HL-60 (cell line): ENCODE data around the gene PTPRD.

Experiments used
- CTCF ChIP-seq: IDR thresholded peaks from one replicate; pipeline ENCODE4 v1.5.1; 2011; ENCODE audit warnings: low read length, control low read depth, inconsistent platforms; ENCODE audit not compliant: insufficient read depth
- POLR2AphosphoS5 ChIP-seq: IDR thresholded peaks from 2 replicates; pipeline ENCODE4 v1.6.1; 2012; ENCODE audit warnings: low read depth
- REST ChIP-seq: IDR thresholded peaks from 2 replicates; pipeline ENCODE4 v1.6.1; 2012; ENCODE audit warnings: low read depth; ENCODE audit not compliant: insufficient replicate concordance

GRCh38 chr9:9771314-9771713 is 841.5 kb downstream of the PTPRD start:
- no peak for TF ChIP-seq CTCF
- no peak for TF ChIP-seq POLR2AphosphoS5
- TF ChIP-seq REST, result no peak
